PC-3 (cell line): ENCODE results near the gene KRT73. TPM values are rescaled to one million over a fixed set of nuclear protein-coding genes. Genes with fewer than 3 reads are reported as not detected.

ENCODE experiments used
- ATAC-seq: fragments of 200-7000 bp; cut with Tn5 transposase; 2 replicates; pipeline ENCODE4 v1.9.1; 2020; ENCODE audit warnings: mild to moderate bottlenecking, moderate library complexity
- BruUV-seq: library from RNA; stranded (reverse); fragments of 400-500 nt; replicated peaks from 2 replicates; lab custom pipeline; 2021; lab: Mats Ljungman, UMichigan
- CTCF ChIA-PET: fragments of 300-600 bp; sonication (Branson Sonifier 250); formaldehyde crosslinking; loops from one replicate; lab custom pipeline; 2022; ENCODE audit warnings: antibody characterized with exemption; lab: Charles Lee
- POLR2A ChIA-PET: fragments of 300-600 bp; sonication (Branson Sonifier 250); formaldehyde crosslinking; loops from one replicate; lab custom pipeline; 2022; ENCODE audit warnings: antibody characterized with exemption; ENCODE audit not compliant: unreplicated experiment; lab: Charles Lee
- DNase-seq: peaks from one replicate; pipeline ENCODE4 v3.0.0-alpha.2; 2015
- H2AFZ ChIP-seq: fragments of 300-600 bp; sonication (generic); 2 replicates; pipeline ENCODE4 v1.6.0; 2016; ENCODE audit warnings: antibody characterized with exemption, low read length
- H3F3A ChIP-seq: fragments of 300-600 bp; sonication (generic); one replicate; pipeline ENCODE4 v1.6.0; 2017; ENCODE audit warnings: antibody characterized with exemption, low read length, control low read depth, mild to moderate bottlenecking; ENCODE audit not compliant: unreplicated experiment
- H3K27ac ChIP-seq: fragments of 300-600 bp; sonication (generic); 2 replicates; pipeline ENCODE4 v1.5.1; 2016; ENCODE audit warnings: mild to moderate bottlenecking, low read length
- H3K27me3 ChIP-seq: fragments of 300-600 bp; sonication (generic); 2 replicates; pipeline ENCODE4 v1.6.1; 2016; ENCODE audit warnings: low read length, mixed read lengths
- H3K36me3 ChIP-seq: fragments of 300-600 bp; sonication (generic); 2 replicates; pipeline ENCODE4 v1.6.1; 2016; ENCODE audit warnings: low read depth, mixed run types, low read length, mixed read lengths
- H3K4me1 ChIP-seq: fragments of 300-600 bp; sonication (generic); 2 replicates; pipeline ENCODE4 v1.5.1; 2016; ENCODE audit warnings: low read length; ENCODE audit not compliant: insufficient read depth
- H3K4me2 ChIP-seq: fragments of 300-600 bp; sonication (generic); 2 replicates; pipeline ENCODE4 v1.6.0; 2016; ENCODE audit warnings: low read length
- H3K4me3 ChIP-seq: fragments of 300-600 bp; sonication (generic); 2 replicates; pipeline ENCODE4 v1.5.1; 2016; ENCODE audit warnings: mild to moderate bottlenecking, low read length, mixed read lengths
- H3K79me2 ChIP-seq: fragments of 300-600 bp; sonication (generic); 2 replicates; pipeline ENCODE4 v1.6.1; 2017; ENCODE audit warnings: low read length, mixed read lengths
- H3K9ac ChIP-seq: fragments of 300-600 bp; sonication (generic); 2 replicates; pipeline ENCODE4 v1.6.0; 2016; ENCODE audit warnings: mild to moderate bottlenecking, low read length
- H3K9me2 ChIP-seq: fragments of 300-600 bp; sonication (generic); replicated peaks from 2 replicates; pipeline ENCODE4 v1.6.1; 2016; ENCODE audit warnings: mixed run types, low read length, mixed read lengths
- H3K9me3 ChIP-seq: fragments of 300-600 bp; sonication (generic); 2 replicates; pipeline ENCODE4 v1.6.1; 2016; ENCODE audit warnings: low read length, mixed read lengths
- H4K20me1 ChIP-seq: fragments of 300-600 bp; sonication (generic); 2 replicates; pipeline ENCODE4 v1.6.1; 2016; ENCODE audit warnings: low read length, mixed read lengths
- CTCF ChIP-seq: fragments of 300-600 bp; sonication (generic); conservative IDR thresholded peaks from 2 replicates; pipeline ENCODE4 v1.5.1; 2017; ENCODE audit warnings: antibody characterized with exemption, low read depth, mild to moderate bottlenecking, low read length
- EZH2phosphoT487 ChIP-seq: fragments of 300-600 bp; sonication (generic); IDR thresholded peaks from 2 replicates; pipeline ENCODE4 v1.6.1; 2018; ENCODE audit warnings: mild to moderate bottlenecking, antibody characterized with exemption, low read length, borderline replicate concordance
- intact Hi-C: fragments of 100-400 bp; cut with micrococcal nuclease; formaldehyde crosslinking; loops from 2 replicates; pipeline ENCODE4 v1.9.0; 2023
- total RNA-seq: library from RNA; depleted of rRNA; stranded (reverse); fragments of >200 nt; gene quantifications from 2 replicates; pipeline ENCODE4 v1.2.3, GENCODE V29; 2014; rRNA removed

The KRT73 gene
- total RNA-seq, 1 experiment from 2014 or later, result not detected

GRCh38 chr12:52558781-52559445, 59.4 kb downstream of the KRT73 start:
- DNase-seq, result no peak
- TF ChIP-seq EZH2phosphoT487 (no peak), CTCF (no peak)
- ATAC-seq, result no peak
- Histone ChIP-seq H3K27ac (no peak overlapping the region), H3K79me2 (no peaks in the 10 kb centered on the region), H3K4me1 (no peaks in the 10 kb centered on the region), H3K27me3 (peaks cover 40% of the 10 kb centered on the region), H3K9ac (no peak overlapping the region), H3K4me3 (no peak overlapping the region), H4K20me1 (no peaks in the 10 kb centered on the region), H3F3A (no peaks in the 10 kb centered on the region), H3K4me2 (no peak overlapping the region), H3K9me3 (no peaks in the 10 kb centered on the region), H3K36me3 (no peaks in the 10 kb centered on the region), H3K9me2 (no peaks in the 10 kb centered on the region), H2AFZ (no peak overlapping the region)
- CTCF ChIA-PET, result no interaction called here
- POLR2A ChIA-PET, result no interaction called here
- intact Hi-C loops, result no loop called here
- BruUV-seq, result no TSS peak

Other genes with a start within 250 kb of the KRT73 start
- gene KRT84, start 232.9 kb downstream of the KRT73 start, total RNA-seq, result 0.15 TPM in 1 of 2 replicates, not detected in the other
- gene KRT82, start 212.2 kb downstream of the KRT73 start, total RNA-seq, result 0.29 TPM in 1 of 2 replicates, not detected in the other
- gene KRT75, start 184.2 kb downstream of the KRT73 start, total RNA-seq, result 32.8 and 38.5 TPM in 2 replicates
- 7.7 and 8.5 TPM in 2 replicates for gene KRT6B, start 166.4 kb downstream of the KRT73 start, total RNA-seq
- not detected in 2 replicates for gene KRT6C, start 144.8 kb downstream of the KRT73 start, total RNA-seq
- 46.3 and 61.2 TPM in 2 replicates for gene KRT6A, start 125.3 kb downstream of the KRT73 start, total RNA-seq
- not detected in 2 replicates for gene KRT5, start 98.2 kb downstream of the KRT73 start, total RNA-seq
- not detected in 2 replicates for gene KRT71, start 65.4 kb downstream of the KRT73 start, total RNA-seq
- not detected in 2 replicates for gene KRT74, start 44.7 kb downstream of the KRT73 start, total RNA-seq
- not detected in 2 replicates for gene KRT72, start 17.1 kb downstream of the KRT73 start, total RNA-seq
- gene KRT2, start 33.7 kb upstream of the KRT73 start, total RNA-seq, result 0.23 TPM in 1 of 2 replicates, not detected in the other
- gene KRT1, start 61.8 kb upstream of the KRT73 start, total RNA-seq, result not detected in 2 replicates
- gene KRT77, start 85.0 kb upstream of the KRT73 start, total RNA-seq, result not detected in 2 replicates
- not detected in 2 replicates for gene KRT76, start 158.8 kb upstream of the KRT73 start, total RNA-seq
- gene KRT3, start 177.6 kb upstream of the KRT73 start, total RNA-seq, result 0.17 and 0.33 TPM in 2 replicates
- 20.7 and 23.0 TPM in 2 replicates for gene KRT4, start 195.6 kb upstream of the KRT73 start, total RNA-seq
- 0.46 TPM in 1 of 2 replicates, not detected in the other for gene KRT79, start 215.8 kb upstream of the KRT73 start, total RNA-seq
- gene KRT78, start 230.4 kb upstream of the KRT73 start, total RNA-seq, result 0.12 and 0.15 TPM in 2 replicates